Kidney (tissue), 14 donors: ENCODE data around the gene APRT. TPM values are rescaled to one million over a fixed set of nuclear protein-coding genes. Genes with fewer than 3 reads are reported as not detected.

Experiments used
- DNase-seq, 5 donors: peaks; one replicate each; pipeline ENCODE4 v3.0.0-alpha.2; 2013 to 2020
- FAIRE-seq: peaks from 2 replicates; lab custom pipeline; 2012; peaks lifted over from hg19 to GRCh38; lab: Jason Lieb, UNC
- H3K27ac ChIP-seq, 2 donors: one replicate each; pipeline ENCODE4 v1.7.0; 2013; ENCODE audit warnings: low read depth in 2 of 2, low read length in 2 of 2, inconsistent platforms in 1 of 2
- H3K27me3 ChIP-seq: one replicate; pipeline ENCODE4 v1.7.1; 2013; ENCODE audit warnings: low read length, inconsistent platforms; ENCODE audit not compliant: control insufficient read depth, insufficient read depth
- H3K36me3 ChIP-seq, 3 donors: one replicate each; pipeline versions ENCODE4 v1.7.0 to v1.7.1; 2013; ENCODE audit warnings: low read length in 3 of 3, control low read depth in 1 of 3, inconsistent platforms in 1 of 3; ENCODE audit not compliant: insufficient read depth in 3 of 3, control insufficient read depth in 2 of 3
- H3K4me1 ChIP-seq, 3 donors: one replicate each; pipeline versions ENCODE4 v1.7.0 to v1.7.1; 2013; ENCODE audit warnings: low read length in 3 of 3, inconsistent platforms in 1 of 3, low read depth in 1 of 3; ENCODE audit not compliant: control insufficient read depth in 2 of 3, insufficient read depth in 2 of 3
- H3K4me3 ChIP-seq, 3 donors: one replicate each; pipeline versions ENCODE4 v1.7.0 to v1.8.1; 2013; ENCODE audit warnings: low read length in 3 of 3, control low read depth in 1 of 3, inconsistent platforms in 1 of 3
- H3K9ac ChIP-seq, 3 donors: one replicate each; pipeline versions ENCODE4 v1.7.0 to v1.7.1; 2013; ENCODE audit warnings: low read length in 3 of 3, control low read depth in 1 of 3, inconsistent platforms in 1 of 3
- H3K9me3 ChIP-seq, 3 donors: one replicate each; pipeline versions ENCODE4 v1.7.0 to v1.7.1; 2013; ENCODE audit warnings: low read length in 3 of 3, control low read depth in 1 of 3, inconsistent platforms in 1 of 3; ENCODE audit not compliant: control insufficient read depth in 2 of 3, insufficient read depth in 1 of 3
- CTCF ChIP-seq: IDR thresholded peaks from 3 replicates; pipeline ENCODE4 v1.5.1; 2012; ENCODE audit warnings: mild to moderate bottlenecking, moderate library complexity, borderline replicate concordance; ENCODE audit not compliant: insufficient read depth; ENCODE audit errors: extremely low read depth
- intact Hi-C: fragments of 100-400 bp; cut with DNase I; formaldehyde crosslinking; loops from one replicate; pipeline ENCODE4 v1.11.1; 2022
- polyA plus RNA-seq: library from polyadenylated mRNA; stranded (reverse); fragments of 350-450 nt; fragmentation: Illumina TruSeq; extraction: RNeasy Lipid Tissue Mini Kit (QIAGEN cat#74804); gene quantifications from one replicate; pipeline ENCODE4 v1.2.3, GENCODE V29; 2014; ENCODE audit warnings: low read depth, low replicate concordance; ENCODE audit not compliant: insufficient read depth
- total RNA-seq: library from RNA; stranded (reverse); fragmentation: NEBNext Ultra II Directional; extraction: Animal tissue kit (Norgen Biotek cat#: 25700); gene quantifications from one replicate; pipeline ENCODE4 v1.2.1, GENCODE V29; 2021
- donor health status: control.
- donor health status: control.
- donor health status: control.
- donor health status: control.
- donor health status: control.
- donor health status: DM: yes; HTN: yes; CAD: no.
- donor health status: Normal renal cell carcinoma (clear cell type).

Gene APRT
- total and polyA plus RNA-seq, 2 donors from 2014 or later: 105 to 204 TPM

- H3K27ac ChIP-seq: no peak overlapping the region
- H3K4me1 ChIP-seq: no peaks in the 10 kb centered on the region
- DNase-seq (no peak), FAIRE-seq (no peak)
- H3K9ac ChIP-seq: no peak overlapping the region
- H3K36me3 ChIP-seq: peaks cover 0 to 5% (median 0%) of the 10 kb centered on the region in 3 donors
- H3K4me3 ChIP-seq: no peak overlapping the region
- no peak for TF ChIP-seq CTCF
- intact Hi-C loops: no loop called here
- no peaks in the 10 kb centered on the region for H3K9me3 ChIP-seq
- H3K27me3 ChIP-seq: no peaks in the 10 kb centered on the region
Observed at GRCh38 chr16:88834670-88835069, 22.9 kb upstream of the APRT start.

- Histone ChIP-seq H3K4me1 (no peaks in the 10 kb centered on the region), H3K9me3 (no peaks in the 10 kb centered on the region), H3K27me3 (no peaks in the 10 kb centered on the region), H3K4me3 (no peak overlapping the region), H3K9ac (no peak overlapping the region), H3K27ac (no peak overlapping the region), H3K36me3 (peaks cover 0 to 5% (median 0%) of the 10 kb centered on the region in 3 donors)
- intact Hi-C loops: no loop called here
- no peak for FAIRE-seq
- no peak for TF ChIP-seq CTCF
- no peak for DNase-seq
Observed at GRCh38 chr16:88833086-88833485, 21.4 kb upstream of the APRT start.

- no peaks in the 10 kb centered on the region for H3K4me1 ChIP-seq
- no peak for DNase-seq
- no peak overlapping the region for H3K9ac ChIP-seq
- no peaks in the 10 kb centered on the region for H3K27me3 ChIP-seq
- intact Hi-C loops: no loop called here
- FAIRE-seq: no peak
- no peak overlapping the region for H3K4me3 ChIP-seq
- no peaks in the 10 kb centered on the region for H3K9me3 ChIP-seq
- H3K36me3 ChIP-seq: peaks cover 0 to 5% (median 0%) of the 10 kb centered on the region in 3 donors
- no peak overlapping the region for H3K27ac ChIP-seq
- TF ChIP-seq CTCF: no peak
Observed at GRCh38 chr16:88831838-88832237, 20.1 kb upstream of the APRT start.

- no peaks in the 10 kb centered on the region for H3K9me3 ChIP-seq
Observed at GRCh38 chr16:88830783-88831182, 19.1 kb upstream of the APRT start.

More at GRCh38 chr16:88830783-88831182, 19.1 kb upstream of the APRT start:
- Histone ChIP-seq H3K4me3 (no peak overlapping the region), H3K36me3 (peaks cover 0 to 5% (median 0%) of the 10 kb centered on the region in 3 donors), H3K27me3 (no peaks in the 10 kb centered on the region), H3K4me1 (no peaks in the 10 kb centered on the region), H3K9ac (no peak overlapping the region), H3K27ac (no peak overlapping the region)
- intact Hi-C loops: no loop called here
- no peak for TF ChIP-seq CTCF
- DNase-seq (no peak), FAIRE-seq (no peak)
